HFF-Myc (cell line): ENCODE measurements around the gene EPHA3.

ENCODE experiments used
- DNase-seq: peaks from one replicate; pipeline ENCODE4 v3.0.0-alpha.2; 2011; ENCODE audit warnings: low read depth; ENCODE audit errors: extremely low read depth
- H3K4me3 ChIP-seq: replicated peaks from 2 replicates; pipeline ENCODE4 v1.5.1; 2011; ENCODE audit warnings: low read depth, mild to moderate bottlenecking, control low read depth, low read length
- CTCF ChIP-seq: IDR thresholded peaks from 2 replicates; pipeline ENCODE4 v1.5.1; 2012; ENCODE audit warnings: mild to moderate bottlenecking, low read depth, low read length, control low read depth; ENCODE audit errors: missing control alignments

The EPHA3 gene

GRCh38 chr3:89303701-89304100, 196.3 kb downstream of the EPHA3 start:
- no peak for DNase-seq
- no peak overlapping the region for H3K4me3 ChIP-seq
- TF ChIP-seq CTCF, result no peak

GRCh38 chr3:89306540-89306939, 199.1 kb downstream of the EPHA3 start:
- no peak overlapping the region for H3K4me3 ChIP-seq
- no peak for TF ChIP-seq CTCF
- DNase-seq, result no peak

GRCh38 chr3:89311581-89311980, 204.2 kb downstream of the EPHA3 start:
- no peak overlapping the region for H3K4me3 ChIP-seq
- TF ChIP-seq CTCF, result no peak
- no peak for DNase-seq

GRCh38 chr3:89312141-89312540, 204.7 kb downstream of the EPHA3 start:
- H3K4me3 ChIP-seq, result no peak overlapping the region
- no peak for DNase-seq
- TF ChIP-seq CTCF, result no peak

- no peak overlapping the region for H3K4me3 ChIP-seq
- DNase-seq, result peak; percentile 9
- TF ChIP-seq CTCF, result no peak
Observed at GRCh38 chr3:89314454-89315098, 207.2 kb downstream of the EPHA3 start.

DNA sequence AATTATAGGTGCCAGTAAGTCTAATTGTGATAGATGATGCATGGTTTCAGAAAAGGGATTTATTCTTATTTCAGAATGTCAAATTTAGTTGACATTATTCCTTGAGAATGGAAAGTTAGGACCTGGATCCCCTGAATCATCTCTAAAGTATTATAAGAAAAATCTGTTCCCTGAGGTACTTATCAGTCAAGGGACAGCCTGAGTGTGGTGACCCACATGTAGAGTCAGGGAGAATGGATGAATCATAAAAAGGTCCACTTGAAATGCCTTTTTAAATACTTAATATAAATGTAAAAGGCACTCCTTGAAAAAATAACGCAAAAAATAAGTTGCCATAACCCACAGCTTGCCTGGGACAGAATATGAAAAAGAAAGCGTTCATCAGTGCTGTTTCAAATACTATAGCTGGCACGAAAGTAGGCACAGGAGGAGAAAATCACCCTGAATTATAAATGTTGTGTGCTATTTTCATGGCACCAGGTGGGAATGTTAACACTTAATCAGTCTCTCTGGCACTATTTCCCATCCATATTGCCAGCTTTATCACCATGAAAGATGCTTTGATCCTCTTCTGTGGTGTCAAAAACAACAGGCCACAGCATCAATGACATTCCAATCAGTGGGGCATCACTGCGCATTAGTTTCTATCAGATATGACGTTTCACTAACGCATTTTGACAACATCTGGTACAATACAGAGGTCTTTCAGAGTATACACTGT, 208.5 kb downstream of the EPHA3 start:
- TF ChIP-seq CTCF, result no peak
- H3K4me3 ChIP-seq, result no peak overlapping the region
- no peak for DNase-seq
